RPMI7951 (cell line): ENCODE results near the gene FBXL7. TPM values are rescaled to one million over a fixed set of nuclear protein-coding genes. Genes with fewer than 3 reads are reported as not detected.

Experiments
- DNase-seq: peaks from one replicate; pipeline ENCODE4 v3.0.0-alpha.2; 2012; ENCODE audit warnings: low read depth
- total RNA-seq: library from RNA; depleted of rRNA; stranded (reverse); fragments of >200 nt; shearing (Covaris generic); gene quantifications from 2 replicates; pipeline ENCODE4 v1.2.3, GENCODE V29; 2014

The FBXL7 gene
- total RNA-seq, 1 experiment from 2014 or later, result 6.4 TPM

DNA sequence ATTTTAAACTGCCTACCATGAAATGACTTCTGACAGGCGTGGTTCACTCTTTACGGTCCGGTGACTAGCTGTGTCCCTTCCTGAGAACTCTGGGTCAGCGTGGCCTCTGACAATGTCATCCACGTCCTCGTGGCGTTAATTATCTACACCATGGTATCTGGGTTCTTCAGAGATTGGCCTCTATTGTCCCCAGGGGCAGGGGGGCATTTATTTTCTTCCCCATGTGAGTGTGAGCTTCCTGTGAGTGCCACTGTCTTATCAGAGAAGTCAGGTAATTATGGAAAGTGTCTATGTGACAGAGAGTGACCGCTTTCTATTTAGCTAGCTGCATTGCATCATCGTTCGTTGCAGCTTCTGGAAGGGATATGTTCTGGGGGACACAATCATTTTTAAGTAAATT lies 77.2 kb downstream of the FBXL7 start:
- no peak for DNase-seq

DNA sequence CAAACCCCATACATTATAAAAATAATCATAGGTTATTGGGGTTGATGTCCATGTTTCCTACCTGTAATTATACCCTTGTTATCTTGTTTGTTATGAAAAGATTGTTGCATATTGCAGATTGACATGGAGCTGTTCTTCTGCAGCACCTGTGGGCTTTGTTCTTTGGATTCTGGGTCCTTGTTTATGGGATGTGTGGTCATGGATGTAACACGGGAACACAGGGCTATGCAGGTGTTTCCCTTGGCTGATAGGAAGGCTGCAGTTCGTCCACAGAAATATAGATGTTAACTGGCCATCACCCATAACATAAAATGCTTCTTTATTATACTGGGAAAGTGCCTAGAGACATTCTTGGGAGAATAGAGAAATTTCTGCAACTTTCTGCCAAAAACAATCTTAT lies 77.9 kb downstream of the FBXL7 start:
- no peak for DNase-seq

- no peak for DNase-seq
Measured at GRCh38 chr5:15579193-15579990, 79.4 kb downstream of the FBXL7 start.

DNA sequence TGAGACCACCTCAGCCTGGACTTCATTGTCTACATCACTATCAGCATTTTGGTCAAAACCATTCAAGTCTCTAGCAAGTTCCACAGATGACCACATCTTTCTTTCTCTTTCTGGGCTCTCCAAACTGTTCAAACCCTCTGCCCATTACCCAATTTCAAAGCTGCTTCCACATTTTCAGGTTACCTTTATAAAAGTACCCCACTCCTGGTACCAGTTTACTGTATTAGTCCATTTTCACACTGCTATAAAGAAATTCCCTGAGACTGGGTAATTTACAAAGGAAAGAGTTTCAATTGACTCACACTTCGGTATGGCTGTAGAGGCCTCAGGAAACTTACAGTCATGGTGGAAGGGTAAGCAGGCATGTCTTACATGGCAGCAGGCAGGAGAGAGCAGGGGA lies 84.5 kb downstream of the FBXL7 start:
- DNase-seq, result no peak

GRCh38 chr5:15585128-15585527 lies 85.1 kb downstream of the FBXL7 start:
- no peak for DNase-seq

DNA sequence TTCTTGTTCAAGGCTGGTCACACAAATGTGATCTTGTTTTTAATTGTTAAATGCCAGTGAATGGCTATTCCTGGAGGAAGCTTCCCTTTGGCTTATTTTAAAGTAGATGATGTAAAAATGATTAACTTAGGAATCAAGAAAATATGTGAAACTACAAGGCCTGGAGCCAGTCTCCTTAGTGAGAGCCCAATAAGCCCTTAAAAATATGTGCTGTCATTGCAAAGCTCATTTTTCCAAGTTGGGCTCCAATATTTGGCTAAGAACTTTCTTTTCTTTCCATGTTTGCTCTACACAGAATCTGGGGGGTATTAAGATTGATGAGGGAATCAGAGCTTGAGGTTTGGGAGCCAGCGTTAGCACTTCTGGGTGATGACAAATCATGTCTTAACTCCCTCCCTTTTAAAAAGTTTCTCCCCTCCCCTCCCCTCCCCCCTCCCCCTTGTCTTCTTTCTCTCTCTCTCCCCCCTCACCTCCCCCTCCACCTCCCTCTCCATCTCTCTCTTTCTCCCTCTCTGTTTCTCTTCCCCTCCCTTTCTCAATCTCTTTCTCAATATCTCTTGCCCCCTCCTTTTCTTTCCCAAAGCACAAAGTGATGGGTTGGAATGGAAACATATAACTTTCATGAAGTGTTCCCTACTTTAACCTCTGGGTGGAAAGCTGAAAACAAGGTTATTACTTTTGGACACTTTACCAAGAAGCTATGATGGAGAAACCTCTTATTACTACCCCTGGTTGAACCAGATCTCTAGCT lies 86.0 kb downstream of the FBXL7 start:
- DNase-seq, result no peak

DNA sequence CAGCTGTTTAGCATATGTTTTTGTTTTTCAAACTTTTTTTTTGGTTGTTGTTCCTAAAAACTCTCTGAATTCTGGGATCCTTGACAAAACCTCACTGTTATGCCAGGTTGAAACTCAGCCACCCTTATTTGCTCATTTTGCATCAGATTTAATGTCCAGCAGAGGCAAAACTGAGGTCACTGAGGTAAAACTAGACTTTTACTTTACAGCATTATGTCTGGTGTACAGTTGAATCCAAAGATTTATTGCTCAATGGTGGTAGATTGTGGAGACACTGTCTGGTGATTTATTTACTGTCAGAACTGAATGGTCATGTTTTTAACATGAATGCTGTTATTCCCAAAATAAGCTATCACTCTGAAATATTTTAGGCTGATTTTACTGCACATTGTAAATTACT lies 87.9 kb downstream of the FBXL7 start:
- no peak for DNase-seq

DNA sequence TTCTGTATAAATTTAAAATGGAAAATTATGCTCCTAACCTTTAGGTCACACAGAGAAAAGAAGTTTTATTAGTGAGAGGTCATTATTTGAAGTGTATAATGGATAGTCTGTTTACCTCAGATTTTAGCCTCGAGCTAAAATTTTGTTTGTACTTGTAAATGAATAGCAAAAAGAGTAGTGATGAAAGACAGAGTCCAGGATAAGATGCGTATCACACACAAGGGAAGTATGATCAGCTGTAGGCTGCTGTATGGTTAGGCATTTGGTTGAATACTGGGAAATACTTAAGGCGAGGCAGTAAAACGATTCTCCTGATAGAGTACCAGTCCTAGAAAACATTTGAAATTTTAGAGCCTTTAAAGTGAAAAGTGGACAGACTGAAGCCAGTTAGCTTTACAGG lies 92.7 kb downstream of the FBXL7 start:
- DNase-seq, result no peak

GRCh38 chr5:15594977-15595568 lies 95.1 kb downstream of the FBXL7 start:
- no peak for DNase-seq

GRCh38 chr5:15595929-15596328 lies 95.9 kb downstream of the FBXL7 start:
- no peak for DNase-seq

DNA sequence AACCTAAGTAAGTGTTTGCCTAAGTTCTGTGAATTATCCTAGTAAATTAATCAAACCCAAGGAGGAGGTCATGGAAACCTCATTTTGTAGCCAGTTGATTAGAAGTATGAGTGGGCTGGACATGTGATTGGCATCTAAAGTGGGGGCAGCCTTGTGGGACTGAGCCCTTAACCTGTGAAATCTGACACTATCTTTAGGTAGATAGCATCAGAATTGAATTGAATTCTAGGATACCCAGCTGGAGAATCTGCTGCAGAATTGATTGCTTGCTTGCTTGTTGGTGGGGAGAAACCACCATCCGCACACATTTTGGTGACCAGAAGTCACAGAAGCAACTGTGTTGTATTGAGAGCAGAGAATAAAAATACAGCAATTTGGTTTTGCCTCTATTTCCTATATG lies 97.0 kb downstream of the FBXL7 start:
- no peak for DNase-seq

DNA sequence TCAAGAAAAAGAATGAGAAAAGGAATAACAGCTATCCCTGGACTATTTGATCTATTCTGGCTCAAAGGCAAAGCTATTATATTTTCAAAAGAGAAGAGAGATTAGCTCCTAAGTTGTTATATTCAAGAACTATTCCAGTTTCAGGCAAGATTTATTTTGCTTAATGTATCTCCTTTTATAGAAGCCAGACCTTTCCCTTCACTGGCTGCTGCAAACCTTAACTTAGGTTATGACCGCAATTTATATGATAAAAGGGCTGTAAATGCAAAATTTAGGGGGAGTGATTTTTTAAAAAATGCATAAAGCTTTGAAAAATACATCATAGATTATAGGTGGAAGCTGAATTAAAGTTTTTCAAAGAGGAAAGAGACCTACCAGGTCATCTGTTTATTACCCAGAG lies 97.8 kb downstream of the FBXL7 start:
- no peak for DNase-seq

GRCh38 chr5:15598294-15598902 lies 98.4 kb downstream of the FBXL7 start:
- DNase-seq, result peak; percentile 30

- DNase-seq, result no peak
Measured at GRCh38 chr5:15600035-15600434, 100.1 kb downstream of the FBXL7 start.

- DNase-seq, result no peak
Measured at GRCh38 chr5:15601274-15601673, 101.3 kb downstream of the FBXL7 start.

- DNase-seq, result no peak
Measured at GRCh38 chr5:15601853-15602252, 101.9 kb downstream of the FBXL7 start.

DNA sequence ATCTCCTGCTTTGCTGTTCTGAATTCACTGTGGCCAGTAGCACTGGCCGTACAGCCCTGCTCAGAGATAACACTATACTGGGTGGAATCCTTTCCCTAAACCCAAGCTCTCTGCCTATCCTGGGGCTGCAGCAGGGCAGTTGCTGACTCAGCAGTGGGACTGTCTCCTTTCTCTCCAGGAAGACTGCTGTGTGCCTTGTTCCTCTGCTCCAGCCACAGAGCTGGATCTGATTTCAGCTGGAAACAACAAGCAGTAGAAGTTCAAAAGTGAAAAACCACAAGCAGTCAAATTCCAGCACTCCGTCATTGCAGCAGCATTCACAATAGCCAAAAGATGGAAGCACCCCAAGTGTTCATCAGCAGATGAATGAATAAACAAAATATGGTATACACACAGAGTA lies 105.0 kb downstream of the FBXL7 start:
- no peak for DNase-seq

- DNase-seq, result no peak
Measured at GRCh38 chr5:15606197-15606596, 106.2 kb downstream of the FBXL7 start.

DNA sequence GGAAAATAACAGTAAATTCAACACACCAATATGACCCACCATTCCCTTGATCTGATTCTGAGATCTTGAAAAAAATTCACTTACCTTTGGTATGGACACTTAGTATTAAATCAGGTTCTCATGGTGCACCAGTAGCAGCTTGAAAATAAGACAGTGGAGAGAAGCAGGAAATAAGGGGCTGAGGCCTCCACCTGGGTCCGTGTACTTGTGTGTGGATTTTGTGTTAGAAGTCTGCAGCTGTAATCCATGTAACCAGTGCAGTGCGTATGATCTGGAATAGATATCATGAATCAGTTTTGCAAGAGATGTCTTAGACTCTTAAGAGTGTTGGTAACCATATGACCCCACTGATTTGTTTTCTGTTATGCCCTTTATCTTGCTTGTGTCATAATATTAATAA lies 107.1 kb downstream of the FBXL7 start:
- DNase-seq, result no peak

DNA sequence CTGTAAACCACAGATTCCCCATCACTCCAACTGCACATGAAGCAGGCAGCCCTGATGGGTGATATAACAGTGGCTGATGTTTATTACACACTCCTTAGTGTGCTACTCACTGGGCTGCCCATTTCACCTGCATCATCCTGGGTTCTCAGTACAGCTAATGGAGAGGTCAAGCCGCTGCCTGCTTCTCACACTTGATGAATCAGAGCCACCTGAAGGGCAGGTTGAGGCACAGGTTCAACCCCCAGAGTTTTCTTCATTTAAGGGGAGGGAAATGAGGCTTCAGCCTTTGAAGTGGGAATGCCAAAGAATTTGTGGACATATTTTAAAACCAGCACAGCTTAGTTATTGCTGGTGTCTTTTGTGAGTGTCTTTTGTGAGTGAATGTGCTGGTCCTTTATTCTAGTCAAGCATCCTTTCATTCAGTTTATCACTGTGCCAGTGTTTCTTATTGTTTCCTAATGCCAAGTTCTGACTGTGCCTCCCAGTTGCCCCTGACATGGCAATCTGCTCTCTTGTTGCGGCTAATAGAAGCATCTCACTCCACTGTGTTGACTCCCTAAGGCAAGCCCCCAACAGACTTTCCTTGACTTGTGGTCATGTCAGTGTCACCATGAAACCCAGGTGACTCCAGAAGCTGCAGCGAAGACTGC lies 109.2 kb downstream of the FBXL7 start:
- no peak for DNase-seq

DNA sequence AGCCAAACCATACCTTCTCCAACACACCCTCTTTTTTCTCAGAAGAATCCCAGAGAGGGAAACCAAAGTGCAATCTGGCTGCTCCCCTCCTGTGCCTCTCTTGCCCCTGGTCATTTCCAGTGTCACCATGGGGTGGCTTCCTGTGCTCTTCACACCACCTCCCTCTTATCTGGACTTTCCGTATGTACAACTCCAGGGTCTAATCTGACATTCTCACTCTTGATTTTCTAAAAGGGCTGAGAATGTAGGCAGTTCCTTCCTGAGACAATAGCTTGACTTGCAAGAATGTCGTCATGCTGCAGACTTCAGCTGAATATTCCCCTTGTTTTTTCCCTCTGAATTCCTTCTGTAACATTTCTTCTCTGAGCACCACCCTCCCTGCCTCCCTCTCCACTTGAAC lies 110.2 kb downstream of the FBXL7 start:
- no peak for DNase-seq

- DNase-seq, result no peak
Measured at GRCh38 chr5:15611008-15611407, 111.0 kb downstream of the FBXL7 start.
